HEK293 (cell line): Measurements from ENCODE around the gene TXNRD3.

Source experiments
- CTCF ChIA-PET: fragments of 350-600 bp; formaldehyde crosslinking; extraction: SDS; loops from one replicate; lab custom pipeline; 2021; ENCODE audit warnings: antibody characterized with exemption; lab: Yijun Ruan, JAX
- POLR2A ChIA-PET: fragments of 300-600 bp; formaldehyde crosslinking; extraction: SDS; loops from one replicate; lab custom pipeline; 2020; ENCODE audit warnings: antibody characterized with exemption, inconsistent platforms; lab: Yijun Ruan, JAX
- H3K27ac ChIP-seq: fragments of 200-500 bp; sonication (Bioruptor generic); 2 replicates; pipeline ENCODE4 v1.5.1; 2014; ENCODE audit warnings: low read depth, low read length, control low read depth, inconsistent platforms; ENCODE audit errors: extremely low read depth
- H3K36me3 ChIP-seq, 2 experiments: fragments of 200-500 bp in 1 of 2; sonication (Bioruptor generic) in 1 of 2; 1 replicate in 1 of 2; 2 replicates in 1 of 2; pipeline ENCODE4 v1.5.1; 2014 to 2017; ENCODE audit warnings: inconsistent platforms in 2 of 2, low read length in 2 of 2; ENCODE audit not compliant: control insufficient read depth in 2 of 2, insufficient read depth in 1 of 2
- H3K4me1 ChIP-seq: fragments of 200-500 bp; sonication (Bioruptor generic); 2 replicates; pipeline ENCODE4 v1.5.1; 2014; ENCODE audit warnings: mild to moderate bottlenecking, low read length, inconsistent platforms; ENCODE audit not compliant: control insufficient read depth, insufficient read depth
- H3K4me3 ChIP-seq: 2 replicates; pipeline ENCODE4 v1.5.1; 2011; ENCODE audit warnings: low read depth, mild to moderate bottlenecking, control low read depth, low read length, moderate library complexity
- H3K9me3 ChIP-seq: fragments of 200-500 bp; sonication (Bioruptor generic); 2 replicates; pipeline ENCODE4 v1.5.1; 2014; ENCODE audit warnings: low read depth, low read length, inconsistent platforms; ENCODE audit not compliant: control insufficient read depth, insufficient read depth
- BCL11B ChIP-seq: fragments of 450-650 bp; formaldehyde crosslinking; IDR thresholded peaks from 2 replicates; pipeline ENCODE4 v1.5.1; 2016; ENCODE audit warnings: low read depth, missing biosample characterization, missing genetic modification characterization
- BCL6B ChIP-seq: fragments of 450-650 bp; formaldehyde crosslinking; IDR thresholded peaks from 2 replicates; pipeline ENCODE4 v1.5.1; 2017; ENCODE audit warnings: missing biosample characterization, missing genetic modification characterization
- EGR2 ChIP-seq: fragments of 450-650 bp; formaldehyde crosslinking; IDR thresholded peaks from 2 replicates; pipeline ENCODE4 v1.5.1; 2016; ENCODE audit warnings: low read depth, missing biosample characterization, missing genetic modification characterization
- GLIS1 ChIP-seq: fragments of 450-650 bp; formaldehyde crosslinking; IDR thresholded peaks from 2 replicates; pipeline ENCODE4 v1.5.1; 2016; ENCODE audit warnings: missing biosample characterization, missing genetic modification characterization
- GLIS2 ChIP-seq: fragments of 450-650 bp; formaldehyde crosslinking; IDR thresholded peaks from 2 replicates; pipeline ENCODE4 v1.5.1; 2016; ENCODE audit warnings: missing biosample characterization, missing genetic modification characterization
- HOXA7 ChIP-seq: sonication (generic); formaldehyde crosslinking; IDR thresholded peaks from 2 replicates; pipeline ENCODE4 v1.8.1; 2022; ENCODE audit warnings: missing genetic modification reagents, borderline replicate concordance
- KLF9 ChIP-seq: fragments of 450-650 bp; formaldehyde crosslinking; IDR thresholded peaks from 2 replicates; pipeline ENCODE4 v1.5.1; 2016; ENCODE audit warnings: missing biosample characterization, missing genetic modification characterization, low read depth
- ZBTB17 ChIP-seq: fragments of 450-650 bp; formaldehyde crosslinking; IDR thresholded peaks from 2 replicates; pipeline ENCODE4 v1.5.1; 2016; ENCODE audit warnings: missing biosample characterization, missing genetic modification characterization
- ZBTB26 ChIP-seq: fragments of 450-650 bp; formaldehyde crosslinking; optimal IDR thresholded peaks from 2 replicates; pipeline ENCODE3; 2016; ENCODE audit warnings: missing biosample characterization, mild to moderate bottlenecking, missing genetic modification characterization
- ZFHX2 ChIP-seq: fragments of 450-650 bp; formaldehyde crosslinking; conservative IDR thresholded peaks from 2 replicates; pipeline ENCODE4 v1.5.1; 2016; ENCODE audit warnings: missing biosample characterization, missing genetic modification characterization
- ZFP3 ChIP-seq: fragments of 450-650 bp; formaldehyde crosslinking; IDR thresholded peaks from 2 replicates; pipeline ENCODE4 v1.5.1; 2016; ENCODE audit warnings: low read depth, missing biosample characterization, missing genetic modification characterization
- ZIC2 ChIP-seq: fragments of 450-650 bp; formaldehyde crosslinking; IDR thresholded peaks from 2 replicates; pipeline ENCODE4 v1.5.1; 2016; ENCODE audit warnings: missing biosample characterization, missing genetic modification characterization
- ZNF2 ChIP-seq: fragments of 450-650 bp; formaldehyde crosslinking; IDR thresholded peaks from 2 replicates; pipeline ENCODE4 v1.5.1; 2016; ENCODE audit warnings: missing biosample characterization, missing genetic modification characterization
- ZNF248 ChIP-seq: fragments of 450-650 bp; formaldehyde crosslinking; IDR thresholded peaks from 2 replicates; pipeline ENCODE4 v1.5.1; 2017; ENCODE audit warnings: missing biosample characterization, missing genetic modification characterization
- ZNF266 ChIP-seq: fragments of 450-650 bp; formaldehyde crosslinking; IDR thresholded peaks from 2 replicates; pipeline ENCODE4 v1.5.1; 2016; ENCODE audit warnings: missing biosample characterization, missing genetic modification characterization, low read depth
- ZNF341 ChIP-seq: fragments of 450-650 bp; formaldehyde crosslinking; IDR thresholded peaks from 2 replicates; pipeline ENCODE4; 2016; ENCODE audit warnings: low read depth, missing biosample characterization, missing genetic modification characterization
- ZNF354C ChIP-seq: fragments of 450-650 bp; formaldehyde crosslinking; IDR thresholded peaks from 2 replicates; pipeline ENCODE4 v1.5.1; 2016; ENCODE audit warnings: missing biosample characterization, missing genetic modification characterization, low read depth, borderline replicate concordance
- ZNF654 ChIP-seq: fragments of 450-650 bp; formaldehyde crosslinking; IDR thresholded peaks from 2 replicates; pipeline ENCODE4 v1.5.1; 2016; ENCODE audit warnings: low read depth, missing biosample characterization, missing genetic modification characterization
- ZNF658 ChIP-seq: fragments of 450-650 bp; formaldehyde crosslinking; IDR thresholded peaks from 2 replicates; pipeline ENCODE4; 2016; ENCODE audit warnings: missing biosample characterization, missing genetic modification characterization
- TF ChIP-seq, protein P1 (sequence below): fragments of 450-650 bp; formaldehyde crosslinking; IDR thresholded peaks from 2 replicates; pipeline ENCODE4 v1.5.1; 2016; ENCODE audit warnings: missing biosample characterization, missing genetic modification characterization
- TF ChIP-seq, protein P2 (sequence below): fragments of 450-650 bp; formaldehyde crosslinking; IDR thresholded peaks from 2 replicates; pipeline ENCODE4 v1.5.1; 2016; ENCODE audit warnings: missing biosample characterization, missing genetic modification characterization

Gene TXNRD3

GRCh38 chr3:126679318-126679751 is 24.4 kb upstream of the TXNRD3 start:
- TF ChIP-seq, protein P1, sequence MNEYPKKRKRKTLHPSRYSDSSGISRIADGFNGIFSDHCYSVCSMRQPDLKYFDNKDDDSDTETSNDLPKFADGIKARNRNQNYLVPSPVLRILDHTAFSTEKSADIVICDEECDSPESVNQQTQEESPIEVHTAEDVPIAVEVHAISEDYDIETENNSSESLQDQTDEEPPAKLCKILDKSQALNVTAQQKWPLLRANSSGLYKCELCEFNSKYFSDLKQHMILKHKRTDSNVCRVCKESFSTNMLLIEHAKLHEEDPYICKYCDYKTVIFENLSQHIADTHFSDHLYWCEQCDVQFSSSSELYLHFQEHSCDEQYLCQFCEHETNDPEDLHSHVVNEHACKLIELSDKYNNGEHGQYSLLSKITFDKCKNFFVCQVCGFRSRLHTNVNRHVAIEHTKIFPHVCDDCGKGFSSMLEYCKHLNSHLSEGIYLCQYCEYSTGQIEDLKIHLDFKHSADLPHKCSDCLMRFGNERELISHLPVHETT (tag by site-specific recombination) = no peak
- TF ChIP-seq ZNF654 (tag by site-specific recombination) (peak; percentile 52), ZNF341 (no peak), BCL6B (no peak), KLF9 (tag by site-specific recombination) (no peak), EGR2 (tag by site-specific recombination) (0 out of 2 replicates have a peak, but pooled peaks have one; percentile 45), ZNF2 (peak; percentile 45; the same call in 1 of the 2 replicates), HOXA7 (CRISPR knock-in tag) (no peak), ZNF354C (no peak), GLIS1 (tag by site-specific recombination) (peak; percentile 89), ZFP3 (tag by site-specific recombination) (no peak), GLIS2 (peak; percentile 30; the same call in 1 of the 2 replicates), ZNF248 (tag by site-specific recombination) (no peak), BCL11B (tag by site-specific recombination) (no peak), ZBTB26 (tag by site-specific recombination) (peak; percentile 51), ZNF266 (tag by site-specific recombination) (no peak), ZFHX2 (tag by site-specific recombination) (peak; percentile 60), ZBTB17 (0 out of 2 replicates have a peak, but pooled peaks have one; percentile 19), ZIC2 (tag by site-specific recombination) (peak; percentile 49; the same call in 1 of the 2 replicates), ZNF658 (tag by site-specific recombination) (no peak)
- TF ChIP-seq, protein P2, sequence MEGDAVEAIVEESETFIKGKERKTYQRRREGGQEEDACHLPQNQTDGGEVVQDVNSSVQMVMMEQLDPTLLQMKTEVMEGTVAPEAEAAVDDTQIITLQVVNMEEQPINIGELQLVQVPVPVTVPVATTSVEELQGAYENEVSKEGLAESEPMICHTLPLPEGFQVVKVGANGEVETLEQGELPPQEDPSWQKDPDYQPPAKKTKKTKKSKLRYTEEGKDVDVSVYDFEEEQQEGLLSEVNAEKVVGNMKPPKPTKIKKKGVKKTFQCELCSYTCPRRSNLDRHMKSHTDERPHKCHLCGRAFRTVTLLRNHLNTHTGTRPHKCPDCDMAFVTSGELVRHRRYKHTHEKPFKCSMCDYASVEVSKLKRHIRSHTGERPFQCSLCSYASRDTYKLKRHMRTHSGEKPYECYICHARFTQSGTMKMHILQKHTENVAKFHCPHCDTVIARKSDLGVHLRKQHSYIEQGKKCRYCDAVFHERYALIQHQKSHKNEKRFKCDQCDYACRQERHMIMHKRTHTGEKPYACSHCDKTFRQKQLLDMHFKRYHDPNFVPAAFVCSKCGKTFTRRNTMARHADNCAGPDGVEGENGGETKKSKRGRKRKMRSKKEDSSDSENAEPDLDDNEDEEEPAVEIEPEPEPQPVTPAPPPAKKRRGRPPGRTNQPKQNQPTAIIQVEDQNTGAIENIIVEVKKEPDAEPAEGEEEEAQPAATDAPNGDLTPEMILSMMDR = peak; percentile 65
- H3K27ac ChIP-seq = no peak overlapping the region
- CTCF ChIA-PET = interaction anchor here (0.7 to 2.3 kb wide), 16 partner anchors 8 to 775 kb away, joined by 3 to 8 read pairs (median 4); no protein-coding TSS in a partner anchor
- H3K4me3 ChIP-seq = no peak overlapping the region
- H3K4me1 ChIP-seq = no peaks in the 10 kb centered on the region
- no peaks in the 10 kb centered on the region for H3K9me3 ChIP-seq
- POLR2A ChIA-PET = no interaction called here
- H3K36me3 ChIP-seq = no peaks in the 10 kb centered on the region
